Lower leg skin (tissue), 3 donors: ENCODE results near the gene TMEM235.

ENCODE experiments used
- CTCF ChIP-seq, 3 donors: fragments of 450-650 bp; IDR thresholded peaks; one replicate each; pipeline ENCODE4 v1.5.1; 2016; ENCODE audit warnings: antibody characterized with exemption in 3 of 3, mild to moderate bottlenecking in 3 of 3, moderate library complexity in 2 of 3
- POLR2A ChIP-seq, 2 donors: fragments of 450-650 bp; IDR thresholded peaks; one replicate each; pipeline ENCODE4 v1.6.1; 2016 to 2017; ENCODE audit warnings: antibody characterized with exemption in 2 of 2, mild to moderate bottlenecking in 1 of 2, moderate library complexity in 1 of 2

- no peak for TF ChIP-seq CTCF (IDR thresholded peaks at IDR 0.05)
- TF ChIP-seq POLR2A (IDR thresholded peaks at IDR 0.05) = no peak
These were observed 8.1 kb downstream of the TMEM235 start for GRCh38 chr17:78239489-78239931.
